ENCODE data around the gene PRR36. TPM values are rescaled to one million over a fixed set of nuclear protein-coding genes. Genes with fewer than 3 reads are reported as not detected.

PRR36 gene
- total RNA-seq, 2 experiments from 2014 or later = 0.17 TPM; not detected in 1

DNA sequence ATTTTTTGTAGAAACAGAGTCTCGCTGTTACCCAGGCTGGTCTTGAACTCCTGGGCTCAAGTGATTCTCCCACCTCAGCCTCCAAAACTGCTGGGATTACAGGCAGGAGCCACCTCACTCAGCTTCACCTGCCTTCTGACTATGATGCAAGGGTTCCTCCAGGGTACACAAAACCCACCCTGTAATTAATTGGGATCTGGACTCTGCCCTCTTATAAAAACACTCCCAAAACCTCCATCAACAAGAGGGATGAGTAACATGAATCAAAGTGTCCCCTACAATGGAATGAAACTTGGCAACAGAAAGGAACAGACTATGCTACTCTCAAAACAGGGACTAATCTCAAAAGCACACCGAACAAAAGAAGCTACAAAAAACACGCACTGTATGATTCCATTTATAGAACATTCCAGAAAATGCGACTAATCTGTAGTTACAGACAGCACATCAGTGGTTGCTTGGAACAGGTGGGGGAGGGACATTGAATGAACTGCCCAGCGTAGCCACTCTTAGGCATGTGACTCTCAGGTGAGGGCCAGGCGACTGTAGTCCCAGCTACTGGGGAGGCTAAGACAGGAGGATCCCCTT is 3.2 kb upstream of the PRR36 start:
- BruUV-seq (replicated peaks) = no TSS peak
- no peak for DNase-seq (ENCODE audit: low spot score)
- H3K9me3 ChIP-seq (ENCODE audit: low read length) = no peaks in the 10 kb centered on the region
- H3K4me1 ChIP-seq (ENCODE audit: insufficient read depth, low read length, poor library complexity, severe bottlenecking) = peaks cover 2% of the 10 kb centered on the region
- H3K27ac ChIP-seq (ENCODE audit: low read depth, low read length, poor library complexity, severe bottlenecking) = no peak overlapping the region
- H3K4me2 ChIP-seq (ENCODE audit: low read length) = no peak overlapping the region
- intact Hi-C loops (cut with micrococcal nuclease; ENCODE audit: unreplicated experiment) = no loop called here
- no peak overlapping the region for H3K4me3 ChIP-seq (ENCODE audit: low read depth, low read length, poor library complexity, severe bottlenecking)
- CTCF ChIA-PET (ENCODE audit: unreplicated experiment) = no interaction called here
- no peaks in the 10 kb centered on the region for H3K79me2 ChIP-seq (ENCODE audit: insufficient read depth, low read depth, low read length)
- no peak overlapping the region for H2AFZ ChIP-seq (ENCODE audit: low read length)
- H4K20me1 ChIP-seq (ENCODE audit: insufficient read depth, low read length) = no peaks in the 10 kb centered on the region
- POLR2A ChIA-PET = no interaction called here
- no peaks in the 10 kb centered on the region for H3K9me2 ChIP-seq (ENCODE audit: insufficient read depth, low read length)
- TF ChIP-seq, protein P1, sequence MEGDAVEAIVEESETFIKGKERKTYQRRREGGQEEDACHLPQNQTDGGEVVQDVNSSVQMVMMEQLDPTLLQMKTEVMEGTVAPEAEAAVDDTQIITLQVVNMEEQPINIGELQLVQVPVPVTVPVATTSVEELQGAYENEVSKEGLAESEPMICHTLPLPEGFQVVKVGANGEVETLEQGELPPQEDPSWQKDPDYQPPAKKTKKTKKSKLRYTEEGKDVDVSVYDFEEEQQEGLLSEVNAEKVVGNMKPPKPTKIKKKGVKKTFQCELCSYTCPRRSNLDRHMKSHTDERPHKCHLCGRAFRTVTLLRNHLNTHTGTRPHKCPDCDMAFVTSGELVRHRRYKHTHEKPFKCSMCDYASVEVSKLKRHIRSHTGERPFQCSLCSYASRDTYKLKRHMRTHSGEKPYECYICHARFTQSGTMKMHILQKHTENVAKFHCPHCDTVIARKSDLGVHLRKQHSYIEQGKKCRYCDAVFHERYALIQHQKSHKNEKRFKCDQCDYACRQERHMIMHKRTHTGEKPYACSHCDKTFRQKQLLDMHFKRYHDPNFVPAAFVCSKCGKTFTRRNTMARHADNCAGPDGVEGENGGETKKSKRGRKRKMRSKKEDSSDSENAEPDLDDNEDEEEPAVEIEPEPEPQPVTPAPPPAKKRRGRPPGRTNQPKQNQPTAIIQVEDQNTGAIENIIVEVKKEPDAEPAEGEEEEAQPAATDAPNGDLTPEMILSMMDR (conservative IDR thresholded peaks at IDR 0.05; ENCODE audit: low read length) = no peak
- no peak for TF ChIP-seq EZH2phosphoT487 (IDR thresholded peaks at IDR 0.05; ENCODE audit: borderline replicate concordance, low read depth, low read length)
- H3K36me3 ChIP-seq (ENCODE audit: insufficient read depth, low read length) = no peaks in the 10 kb centered on the region

DNA sequence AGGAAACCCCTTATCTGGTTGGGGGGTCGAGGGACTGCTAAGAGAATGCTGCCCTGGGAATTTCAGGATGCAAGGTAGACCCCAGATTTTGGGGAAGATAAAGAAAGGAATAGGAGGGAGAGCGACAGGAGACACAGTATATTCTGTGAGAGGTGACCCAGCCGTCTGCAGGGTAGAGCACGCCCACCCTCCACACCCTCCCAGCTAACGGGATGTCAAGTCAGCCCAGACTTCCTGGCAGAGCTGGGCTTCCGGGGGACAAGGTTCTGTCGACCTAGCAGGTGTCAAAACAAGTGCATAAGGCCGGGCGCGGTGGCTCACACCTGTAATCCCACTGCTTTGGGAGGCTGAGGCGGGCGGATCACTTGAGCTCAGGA is 695 bp upstream of the PRR36 start:
- Histone ChIP-seq H4K20me1 (ENCODE audit: insufficient read depth, low read length) (no peaks in the 10 kb centered on the region), H3K4me3 (ENCODE audit: low read depth, low read length, poor library complexity, severe bottlenecking) (no peak overlapping the region), H3K9me2 (ENCODE audit: insufficient read depth, low read length) (no peaks in the 10 kb centered on the region), H3K27ac (ENCODE audit: low read depth, low read length, poor library complexity, severe bottlenecking) (no peak overlapping the region), H3K79me2 (ENCODE audit: insufficient read depth, low read depth, low read length) (no peaks in the 10 kb centered on the region), H3K4me1 (ENCODE audit: insufficient read depth, low read length, poor library complexity, severe bottlenecking) (peaks cover 26% of the 10 kb centered on the region), H3K4me2 (ENCODE audit: low read length) (no peak overlapping the region), H3K9me3 (ENCODE audit: low read length) (no peaks in the 10 kb centered on the region), H3K36me3 (ENCODE audit: insufficient read depth, low read length) (no peaks in the 10 kb centered on the region), H2AFZ (ENCODE audit: low read length) (no peak overlapping the region)
- no TSS peak for BruUV-seq (replicated peaks)
- ChIA-PET POLR2A (no interaction called here), CTCF (ENCODE audit: unreplicated experiment) (no interaction called here)
- intact Hi-C loops (cut with micrococcal nuclease; ENCODE audit: unreplicated experiment) = no loop called here
- DNase-seq (ENCODE audit: low spot score) = no peak
- TF ChIP-seq EZH2phosphoT487 (IDR thresholded peaks at IDR 0.05; ENCODE audit: borderline replicate concordance, low read depth, low read length) = no peak
- TF ChIP-seq, protein P1 (conservative IDR thresholded peaks at IDR 0.05; ENCODE audit: low read length) = no peak

DNA sequence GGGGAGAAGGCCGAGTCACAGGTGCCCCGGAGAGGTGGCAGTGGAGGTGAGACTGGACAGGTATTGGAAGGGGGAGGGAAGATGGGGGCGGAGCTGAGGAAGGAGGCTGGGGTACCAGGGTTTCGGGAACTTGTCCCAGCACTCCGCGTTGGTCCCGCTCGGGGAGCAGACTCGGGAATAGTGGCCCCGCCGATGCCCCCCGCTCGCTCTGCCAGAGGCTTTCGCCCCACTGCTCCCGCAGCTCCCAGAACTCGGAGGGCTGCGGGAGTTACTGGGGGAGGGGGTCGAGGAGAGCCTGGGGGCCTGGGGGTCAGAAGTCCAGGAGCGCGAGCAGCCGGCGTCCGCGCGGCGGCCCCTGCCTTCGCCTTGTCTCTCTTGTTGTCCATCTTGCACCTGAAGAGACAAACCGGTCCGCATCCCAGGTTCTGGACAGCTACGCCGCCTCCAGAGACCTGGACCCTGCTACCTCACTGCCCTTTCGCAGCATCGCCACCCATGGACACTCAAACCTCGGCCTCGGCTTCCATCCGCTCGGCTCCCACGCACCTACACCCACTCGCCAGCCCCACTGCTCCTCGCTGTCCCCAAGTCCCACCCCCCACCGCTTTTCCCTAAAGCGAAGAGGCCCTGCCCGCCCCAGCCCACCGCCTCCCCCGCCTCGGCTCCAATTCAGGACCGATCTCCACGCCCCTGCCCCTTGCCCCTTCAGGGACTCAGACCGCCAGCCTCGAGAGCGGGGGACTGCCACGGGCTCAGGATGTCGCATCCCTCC is 700 bp downstream of the PRR36 start:
- BruUV-seq (replicated peaks) = no TSS peak
- no peak overlapping the region for H2AFZ ChIP-seq (ENCODE audit: low read length)
- no peak overlapping the region for H3K4me2 ChIP-seq (ENCODE audit: low read length)
- no peak overlapping the region for H3K4me3 ChIP-seq (ENCODE audit: low read depth, low read length, poor library complexity, severe bottlenecking)
- no peaks in the 10 kb centered on the region for H3K79me2 ChIP-seq (ENCODE audit: insufficient read depth, low read depth, low read length)
- H3K9me2 ChIP-seq (ENCODE audit: insufficient read depth, low read length) = no peaks in the 10 kb centered on the region
- no peak for DNase-seq (ENCODE audit: low spot score)
- intact Hi-C loops (cut with micrococcal nuclease; ENCODE audit: unreplicated experiment) = no loop called here
- POLR2A ChIA-PET = no interaction called here
- no peak overlapping the region for H3K27ac ChIP-seq (ENCODE audit: low read depth, low read length, poor library complexity, severe bottlenecking)
- CTCF ChIA-PET (ENCODE audit: unreplicated experiment) = no interaction called here
- H4K20me1 ChIP-seq (ENCODE audit: insufficient read depth, low read length) = no peaks in the 10 kb centered on the region
- peaks cover 37% of the 10 kb centered on the region for H3K4me1 ChIP-seq (ENCODE audit: insufficient read depth, low read length, poor library complexity, severe bottlenecking)
- no peak for TF ChIP-seq EZH2phosphoT487 (IDR thresholded peaks at IDR 0.05; ENCODE audit: borderline replicate concordance, low read depth, low read length)
- TF ChIP-seq, protein P1 (conservative IDR thresholded peaks at IDR 0.05; ENCODE audit: low read length) = no peak
- H3K36me3 ChIP-seq (ENCODE audit: insufficient read depth, low read length) = no peaks in the 10 kb centered on the region
- H3K9me3 ChIP-seq (ENCODE audit: low read length) = no peaks in the 10 kb centered on the region

All from OCI-LY7 (cell line).